SK-N-MC (cell line): Measurements from ENCODE around the gene GDPD4.

Experiments
- DNase-seq: peaks from one replicate; pipeline ENCODE4 v3.0.0-alpha.2; 2011; ENCODE audit warnings: low read depth, low spot score
- H3K27ac ChIP-seq: fragments of 200-600 bp; sonication (generic); 2 replicates; pipeline ENCODE4 v1.5.1; 2016; ENCODE audit warnings: mixed run types
- H3K36me3 ChIP-seq: fragments of 200-600 bp; sonication (generic); 2 replicates; pipeline ENCODE4 v1.6.1; 2017; ENCODE audit warnings: antibody characterized with exemption, low read length, mixed read lengths; ENCODE audit not compliant: insufficient read depth
- H3K4me3 ChIP-seq: fragments of 200-600 bp; sonication (generic); 2 replicates; pipeline ENCODE4 v1.5.1; 2016
- H3K9ac ChIP-seq: fragments of 200-600 bp; sonication (generic); 2 replicates; pipeline ENCODE4 v1.8.0; 2017; ENCODE audit warnings: mixed run types, mixed read lengths; ENCODE audit not compliant: insufficient read length
- H3K9me3 ChIP-seq: fragments of 200-600 bp; sonication (generic); 2 replicates; pipeline ENCODE4 v1.6.1; 2017; ENCODE audit warnings: low read depth, mild to moderate bottlenecking, antibody characterized with exemption, low read length, moderate library complexity, mixed read lengths
- EZH2 ChIP-seq: fragments of 200-600 bp; sonication (generic); IDR thresholded peaks from one replicate; pipeline ENCODE4 v1.6.1; 2017; ENCODE audit warnings: antibody characterized with exemption
- FOXP2 ChIP-seq: optimal IDR thresholded peaks from 2 replicates; pipeline ENCODE3; 2011; ENCODE audit warnings: mild to moderate bottlenecking, moderate library complexity; ENCODE audit not compliant: insufficient read depth; ENCODE audit errors: extremely low read length, control extremely low read depth
- POLR2AphosphoS5 ChIP-seq: IDR thresholded peaks from 2 replicates; pipeline ENCODE4 v1.6.1; 2012; ENCODE audit warnings: mild to moderate bottlenecking, low read depth, low read length, borderline replicate concordance

GDPD4 gene

GRCh38 chr11:77213589-77214428 is 87.7 kb downstream of the GDPD4 start:
- TF ChIP-seq POLR2AphosphoS5 = no peak
- no peak for TF ChIP-seq EZH2
- TF ChIP-seq FOXP2 = no peak
- no peak overlapping the region for H3K9ac ChIP-seq
- no peak overlapping the region for H3K4me3 ChIP-seq
- H3K36me3 ChIP-seq = no peaks in the 10 kb centered on the region
- H3K9me3 ChIP-seq = no peaks in the 10 kb centered on the region
- DNase-seq = no peak
- no peak overlapping the region for H3K27ac ChIP-seq

GRCh38 chr11:77213029-77213579 is 88.4 kb downstream of the GDPD4 start:
- Histone ChIP-seq H3K9me3 (no peaks in the 10 kb centered on the region), H3K9ac (no peak overlapping the region), H3K27ac (no peak overlapping the region), H3K4me3 (no peak overlapping the region), H3K36me3 (no peaks in the 10 kb centered on the region)
- DNase-seq = no peak
- TF ChIP-seq POLR2AphosphoS5 = no peak
- no peak for TF ChIP-seq EZH2
- TF ChIP-seq FOXP2 = no peak

- no peak overlapping the region for H3K4me3 ChIP-seq
- no peak for TF ChIP-seq POLR2AphosphoS5
- no peak for TF ChIP-seq EZH2
- TF ChIP-seq FOXP2 = no peak
- no peaks in the 10 kb centered on the region for H3K9me3 ChIP-seq
- H3K36me3 ChIP-seq = no peaks in the 10 kb centered on the region
- no peak overlapping the region for H3K27ac ChIP-seq
- DNase-seq = no peak
- H3K9ac ChIP-seq = no peak overlapping the region
Measured at GRCh38 chr11:77212314-77213007, 89.0 kb downstream of the GDPD4 start.

DNA sequence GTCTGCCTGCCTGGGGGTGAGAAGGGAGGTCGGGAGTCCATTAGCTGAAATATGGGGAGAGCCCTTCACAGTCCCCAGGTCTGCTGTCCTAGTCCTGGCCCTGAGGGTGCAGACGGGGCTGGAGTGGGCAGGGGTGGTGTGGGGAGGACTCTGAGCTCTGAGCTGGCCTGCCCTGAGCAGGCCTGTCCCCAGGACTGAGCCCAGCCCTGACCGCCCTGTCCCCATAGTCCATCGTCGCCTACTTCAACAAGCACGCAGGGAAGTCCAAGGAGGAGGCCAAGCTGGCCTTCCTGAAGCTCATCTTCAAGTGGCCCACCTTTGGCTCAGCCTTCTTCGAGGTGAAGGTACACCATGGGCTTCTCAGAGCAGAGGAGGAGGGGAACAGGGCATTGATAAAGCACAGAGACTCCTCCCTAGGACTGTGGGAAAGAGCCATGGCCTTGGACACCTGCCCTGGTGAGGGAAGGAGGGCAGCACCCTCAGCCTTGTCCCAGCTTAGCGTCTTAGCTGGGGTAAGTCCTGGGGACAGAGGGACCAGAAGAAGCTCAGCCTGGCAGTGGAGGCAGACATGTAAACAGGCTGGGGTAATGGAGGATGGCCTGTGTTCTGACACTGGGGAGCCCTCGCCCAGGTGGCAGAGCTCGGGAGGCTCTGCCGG is 89.8 kb downstream of the GDPD4 start:
- Histone ChIP-seq H3K9ac (no peak overlapping the region), H3K36me3 (no peaks in the 10 kb centered on the region), H3K4me3 (no peak overlapping the region), H3K27ac (no peak overlapping the region), H3K9me3 (no peaks in the 10 kb centered on the region)
- TF ChIP-seq EZH2 = no peak
- no peak for TF ChIP-seq FOXP2
- no peak for TF ChIP-seq POLR2AphosphoS5
- DNase-seq = no peak

DNA sequence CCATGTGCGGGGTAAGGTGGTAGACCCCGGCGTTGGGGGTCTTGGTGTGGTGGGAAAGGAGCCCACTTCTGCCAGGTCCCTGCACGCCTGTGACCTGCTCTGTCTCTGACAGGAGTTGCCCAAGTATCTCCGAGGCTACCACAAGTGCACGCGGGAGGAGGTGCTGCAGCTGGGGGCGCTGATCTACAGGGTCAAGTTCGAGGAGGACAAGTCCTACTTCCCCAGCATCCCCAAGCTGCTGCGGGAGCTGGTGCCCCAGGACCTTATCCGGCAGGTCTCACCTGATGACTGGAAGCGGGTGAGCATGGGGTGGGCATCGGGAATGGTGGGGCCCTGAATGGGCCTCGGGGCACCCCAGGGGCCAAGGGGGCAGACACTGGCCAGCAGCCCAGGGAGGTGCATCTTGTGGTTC is 90.4 kb downstream of the GDPD4 start:
- Histone ChIP-seq H3K9me3 (no peaks in the 10 kb centered on the region), H3K27ac (no peak overlapping the region), H3K36me3 (no peaks in the 10 kb centered on the region), H3K4me3 (no peak overlapping the region), H3K9ac (no peak overlapping the region)
- TF ChIP-seq POLR2AphosphoS5 (no peak), FOXP2 (no peak), EZH2 (no peak)
- DNase-seq = no peak

DNA sequence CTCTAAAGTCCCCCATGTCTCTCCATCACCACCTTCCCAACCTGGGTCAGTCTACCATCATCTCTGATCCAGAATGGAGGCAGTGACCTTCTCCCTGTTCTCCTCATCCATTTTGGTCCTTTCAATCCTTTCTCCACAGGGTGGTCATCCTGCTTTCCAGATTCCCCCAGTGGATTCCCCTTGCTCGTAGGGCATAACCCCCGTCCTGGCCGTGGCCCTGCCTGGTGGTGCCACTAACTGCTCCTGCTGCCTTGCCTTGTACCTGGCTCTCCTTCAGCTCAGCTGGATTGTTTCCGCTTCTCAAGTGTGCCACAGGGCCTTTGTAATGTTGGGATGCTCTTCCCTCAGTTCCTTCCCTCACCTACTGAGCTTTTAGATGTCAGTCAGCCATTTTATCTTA is 91.8 kb downstream of the GDPD4 start:
- H3K36me3 ChIP-seq = no peaks in the 10 kb centered on the region
- no peaks in the 10 kb centered on the region for H3K9me3 ChIP-seq
- no peak for TF ChIP-seq FOXP2
- TF ChIP-seq EZH2 = no peak
- TF ChIP-seq POLR2AphosphoS5 = no peak

GRCh38 chr11:77208535-77208934 is 93.0 kb downstream of the GDPD4 start:
- Histone ChIP-seq H3K36me3 (no peaks in the 10 kb centered on the region), H3K9me3 (no peaks in the 10 kb centered on the region), H3K4me3 (no peak overlapping the region), H3K27ac (no peak overlapping the region), H3K9ac (no peak overlapping the region)
- no peak for DNase-seq
- TF ChIP-seq FOXP2 (no peak), EZH2 (no peak), POLR2AphosphoS5 (no peak)

More for the DNA sequence above, 91.8 kb downstream of the GDPD4 start:
- DNase-seq = no peak
- Histone ChIP-seq H3K27ac (no peak overlapping the region), H3K9ac (no peak overlapping the region), H3K4me3 (no peak overlapping the region)
